HG02870 (cell line): Measurements from ENCODE around the gene ACOT11.

Experiments
- ATAC-seq: cut with Tn5 transposase; IDR thresholded peaks from one replicate; pipeline ENCODE4 v1.9.1; 2021; ENCODE audit warnings: mild to moderate bottlenecking, moderate library complexity; ENCODE audit not compliant: unreplicated experiment

ACOT11 gene

GRCh38 chr1:54640863-54641836 is 93.1 kb downstream of the ACOT11 start, which contains the start of gene MROH7:
MROH7 (plus strand) TSS chr1:54641786; CDS start chr1:54652927, 11,141 bp downstream.
- ATAC-seq: no peak

GRCh38 chr1:54643736-54644135 is 95.7 kb downstream of the ACOT11 start:
- no peak for ATAC-seq

GRCh38 chr1:54645806-54646676 is 98.0 kb downstream of the ACOT11 start:
- ATAC-seq: no peak

GRCh38 chr1:54649130-54649898 is 101.3 kb downstream of the ACOT11 start:
- ATAC-seq: no peak

DNA sequence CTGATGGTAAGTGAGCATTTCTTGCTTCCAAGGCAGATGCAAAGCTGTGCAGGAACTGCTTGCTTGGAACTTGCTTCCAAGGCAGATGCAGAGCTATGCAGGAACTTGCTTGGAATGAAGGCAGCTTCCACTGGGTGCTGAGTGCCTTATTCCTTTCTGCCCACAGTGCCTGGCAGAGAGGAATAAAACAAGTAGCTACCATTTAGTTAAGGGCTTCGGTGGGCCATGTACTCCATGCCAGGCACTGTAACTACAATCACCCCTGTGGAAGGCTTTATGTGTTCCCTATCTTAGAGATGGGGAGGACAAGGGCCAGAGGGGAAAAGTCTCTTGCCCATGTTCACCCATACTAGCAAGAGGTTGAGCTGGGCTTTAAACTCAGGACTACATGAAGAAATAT is 101.9 kb downstream of the ACOT11 start:
- no peak for ATAC-seq

- no peak for ATAC-seq
Measured at GRCh38 chr1:54650417-54650816, 102.4 kb downstream of the ACOT11 start.

DNA sequence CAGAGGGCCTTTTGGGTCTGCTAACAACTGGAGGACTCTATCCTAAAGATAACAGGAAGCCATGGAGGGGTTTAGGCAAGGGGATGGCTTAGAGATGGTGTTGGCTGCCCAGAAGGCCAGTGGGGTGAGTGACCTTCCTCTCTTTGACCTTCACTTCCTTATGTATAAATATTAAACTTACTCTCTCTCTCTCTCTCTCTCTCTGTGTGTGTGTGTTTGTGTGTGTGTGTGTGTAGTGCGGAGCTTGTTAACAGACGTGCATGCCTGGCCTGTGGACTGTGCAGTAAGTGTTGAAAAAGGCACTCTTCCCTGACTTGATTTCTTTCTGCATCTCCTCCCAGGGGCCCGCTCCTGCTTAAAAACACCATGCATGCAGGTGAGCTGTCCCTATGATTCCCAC is 103.6 kb downstream of the ACOT11 start:
- no peak for ATAC-seq

- no peak for ATAC-seq
Measured at GRCh38 chr1:54652168-54652567, 104.1 kb downstream of the ACOT11 start.

DNA sequence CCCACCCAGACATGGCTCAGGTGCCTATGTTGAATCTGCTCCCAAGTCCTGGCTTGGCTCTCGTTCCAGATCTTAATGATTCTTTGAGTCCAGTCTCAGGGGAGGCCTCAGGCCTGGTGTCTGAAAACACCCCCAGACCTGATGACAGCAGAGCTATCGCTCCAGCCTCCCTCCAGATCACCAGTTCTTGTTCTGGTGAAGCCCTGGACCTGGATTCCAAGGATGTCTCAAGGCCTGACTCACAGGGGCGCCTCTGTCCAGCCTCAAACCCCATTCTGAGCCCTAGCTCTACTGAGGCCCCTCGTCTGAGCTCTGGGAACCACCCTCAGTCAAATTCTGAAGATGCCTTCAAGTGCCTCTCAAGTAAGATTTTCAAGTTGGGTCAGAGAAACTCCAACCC is 105.0 kb downstream of the ACOT11 start:
- ATAC-seq: no peak

DNA sequence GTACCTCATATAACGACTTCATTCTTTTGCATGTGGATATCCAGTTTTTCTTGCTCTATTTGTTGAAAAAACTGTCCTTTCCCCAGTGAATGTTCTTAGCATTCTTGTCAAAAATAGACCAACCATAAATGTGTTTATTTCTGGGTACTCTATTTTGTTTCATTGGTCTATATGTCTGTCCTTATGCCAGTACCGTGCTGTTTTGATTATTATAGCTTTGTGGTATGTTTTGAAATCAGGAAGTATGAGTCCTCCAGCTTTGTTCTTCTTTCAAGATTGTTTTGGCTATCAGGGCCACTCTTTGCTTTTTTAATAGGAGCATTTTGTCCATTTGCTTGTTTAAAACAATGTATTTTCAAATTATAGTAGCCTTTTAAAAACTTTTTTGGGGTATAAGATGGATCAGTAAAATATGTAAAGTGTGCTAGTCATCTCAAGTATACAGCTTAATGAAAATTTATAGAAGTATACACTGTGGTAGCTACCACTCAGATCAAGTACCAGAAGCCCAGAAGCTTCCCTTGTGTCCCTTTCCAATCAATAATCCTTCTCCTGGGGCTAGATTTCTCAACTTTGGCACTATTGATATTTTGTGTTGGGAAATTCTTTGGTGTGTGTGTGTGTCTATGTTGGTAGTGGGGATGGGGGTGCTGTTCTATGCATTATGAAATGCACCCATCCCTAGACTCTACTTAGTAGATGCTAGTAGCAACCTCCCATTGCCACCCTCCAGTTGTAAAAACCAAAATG is 110.3 kb downstream of the ACOT11 start:
- no peak for ATAC-seq
